Neutrophil (primary cell): Measurements from ENCODE around the gene OXSR1.

Experiments used
- H3K27ac ChIP-seq: fragments of 200-600 bp; sonication (generic); 2 replicates; pipeline ENCODE4 v1.5.1; 2016; ENCODE audit warnings: mild to moderate bottlenecking, moderate library complexity
- H3K27me3 ChIP-seq: fragments of 200-600 bp; sonication (generic); 2 replicates; pipeline ENCODE4 v1.6.0; 2016; ENCODE audit warnings: mild to moderate bottlenecking
- H3K36me3 ChIP-seq: fragments of 200-600 bp; sonication (generic); 2 replicates; pipeline ENCODE4 v1.5.1; 2017
- H3K4me1 ChIP-seq, 2 experiments: fragments of 200-600 bp in 1 of 2; sonication (generic) in 1 of 2; 1 replicate in 1 of 2; 2 replicates in 1 of 2; pipeline versions ENCODE4 v1.5.1 to v1.6.1; 2013 to 2016; ENCODE audit warnings: low read depth in 1 of 2, low read length in 1 of 2, mild to moderate bottlenecking in 1 of 2, moderate library complexity in 1 of 2; ENCODE audit not compliant: control insufficient read depth in 1 of 2, insufficient read depth in 1 of 2
- H3K4me3 ChIP-seq, 2 experiments: fragments of 200-600 bp in 1 of 2; sonication (generic) in 1 of 2; 1 replicate in 1 of 2; 2 replicates in 1 of 2; pipeline ENCODE4 v1.5.1; 2013 to 2016; ENCODE audit warnings: low read depth in 1 of 2, low read length in 1 of 2, mild to moderate bottlenecking in 1 of 2, moderate library complexity in 1 of 2
- H3K9me3 ChIP-seq: fragments of 200-600 bp; sonication (generic); 2 replicates; pipeline ENCODE4 v1.5.1; 2016
- CTCF ChIP-seq: fragments of 200-600 bp; sonication (generic); IDR thresholded peaks from 2 replicates; pipeline ENCODE4 v1.5.1; 2016; ENCODE audit warnings: antibody characterized with exemption

Gene OXSR1

GRCh38 chr3:38121832-38122461 lies 43.4 kb upstream of the OXSR1 start:
- Histone ChIP-seq H3K27me3 (no peaks in the 10 kb centered on the region), H3K4me3 (no peak overlapping the region), H3K27ac (no peak overlapping the region), H3K36me3 (peaks cover 100% of the 10 kb centered on the region), H3K9me3 (no peaks in the 10 kb centered on the region), H3K4me1 (peaks cover 3 to 16% of the 10 kb centered on the region in 2 experiments)
- TF ChIP-seq CTCF: no peak

GRCh38 chr3:38122712-38123290 lies 42.5 kb upstream of the OXSR1 start:
- TF ChIP-seq CTCF: no peak
- Histone ChIP-seq H3K4me1 (peaks cover 3 to 16% of the 10 kb centered on the region in 2 experiments), H3K27me3 (no peaks in the 10 kb centered on the region), H3K9me3 (no peaks in the 10 kb centered on the region), H3K4me3 (no peak overlapping the region), H3K27ac (no peak overlapping the region), H3K36me3 (peaks cover 100% of the 10 kb centered on the region)

GRCh38 chr3:38124324-38125122 lies 40.8 kb upstream of the OXSR1 start:
- H3K36me3 ChIP-seq: peaks cover 100% of the 10 kb centered on the region
- no peak for TF ChIP-seq CTCF
- no peak overlapping the region for H3K4me3 ChIP-seq

GRCh38 chr3:38125305-38126120 lies 39.8 kb upstream of the OXSR1 start:
- no peak overlapping the region for H3K4me3 ChIP-seq
- H3K27ac ChIP-seq: peak overlapping the region; percentile 44
- no peak for TF ChIP-seq CTCF
- no peaks in the 10 kb centered on the region for H3K9me3 ChIP-seq
- H3K27me3 ChIP-seq: no peaks in the 10 kb centered on the region
- H3K36me3 ChIP-seq: peaks cover 100% of the 10 kb centered on the region
- peaks cover 0 to 11% of the 10 kb centered on the region in 2 experiments for H3K4me1 ChIP-seq

More at GRCh38 chr3:38124324-38125122, 40.8 kb upstream of the OXSR1 start:
- Histone ChIP-seq H3K27ac (peak overlapping the region; percentile 44), H3K9me3 (no peaks in the 10 kb centered on the region), H3K4me1 (peaks cover 0 to 11% of the 10 kb centered on the region in 2 experiments), H3K27me3 (no peaks in the 10 kb centered on the region)

GRCh38 chr3:38126121-38126892 lies 39.0 kb upstream of the OXSR1 start:
- Histone ChIP-seq H3K27me3 (no peaks in the 10 kb centered on the region), H3K27ac (peak overlapping the region; percentile 44), H3K36me3 (peaks cover 100% of the 10 kb centered on the region), H3K9me3 (no peaks in the 10 kb centered on the region), H3K4me1 (peaks cover 0 to 11% of the 10 kb centered on the region in 2 experiments), H3K4me3 (no peak overlapping the region)
- no peak for TF ChIP-seq CTCF
